Lung (tissue), 12 donors: ENCODE results near the gene PLEKHA4. TPM values are rescaled to one million over a fixed set of nuclear protein-coding genes. Genes with fewer than 3 reads are reported as not detected.
A peak's percentile ranks its signal among the peaks of the same experiment; 100 is the strongest.

Experiments used
- ATAC-seq: fragments of 200-7000 bp; cut with Tn5 transposase; one replicate; pipeline ENCODE4 v1.9.1; 2020; ENCODE audit warnings: moderate number of reproducible peaks; ENCODE audit not compliant: insufficient read depth, low FRiP score
- DNase-seq, 3 donors: peaks; one replicate each; pipeline ENCODE4 v3.0.0-alpha.2; 2013 to 2017
- H3K27ac ChIP-seq, 2 donors: one replicate each; pipeline ENCODE4 v1.5.1; 2013; ENCODE audit warnings: mild to moderate bottlenecking in 2 of 2, moderate library complexity in 2 of 2, control low read depth in 1 of 2, inconsistent platforms in 1 of 2, low read depth in 1 of 2, low read length in 1 of 2
- H3K27me3 ChIP-seq, 3 donors: one replicate each; pipeline ENCODE4 v1.5.1; 2013; ENCODE audit warnings: low read length in 2 of 3; ENCODE audit not compliant: control insufficient read depth in 3 of 3, insufficient read depth in 3 of 3
- H3K36me3 ChIP-seq, 4 donors: one replicate each; pipeline ENCODE4 v1.5.1; 2013; ENCODE audit warnings: low read length in 4 of 4, mild to moderate bottlenecking in 1 of 4, moderate library complexity in 1 of 4; ENCODE audit not compliant: control insufficient read depth in 4 of 4, insufficient read depth in 4 of 4
- H3K4me1 ChIP-seq, 5 donors: one replicate each; pipeline ENCODE4 v1.5.1; 2013; ENCODE audit warnings: low read length in 5 of 5, mild to moderate bottlenecking in 2 of 5, moderate library complexity in 1 of 5; ENCODE audit not compliant: control insufficient read depth in 5 of 5, insufficient read depth in 5 of 5
- H3K4me3 ChIP-seq: one replicate; pipeline ENCODE4 v1.5.1; 2013; ENCODE audit warnings: mild to moderate bottlenecking, control low read depth, moderate library complexity
- H3K9ac ChIP-seq, 2 donors: one replicate each; pipeline ENCODE4 v1.5.1; 2013; ENCODE audit warnings: low read length in 2 of 2, control low read depth in 1 of 2; ENCODE audit not compliant: insufficient read depth in 1 of 2
- H3K9me3 ChIP-seq, 4 donors: one replicate each; pipeline ENCODE4 v1.5.1; 2013; ENCODE audit warnings: low read length in 3 of 4, mild to moderate bottlenecking in 1 of 4, moderate library complexity in 1 of 4; ENCODE audit not compliant: control insufficient read depth in 4 of 4, insufficient read depth in 3 of 4
- WGBS, 2 donors: extraction: QIAGEN DNeasy Blood & Tissue Kit; methylation state at CpG; one replicate each; pipeline ENCODE4 v1.1.7; 2013; 5-methylcytosine and 5-hydroxymethylcytosine counted together
- polyA plus RNA-seq, 2 donors: library from polyadenylated mRNA; stranded (reverse); fragments of 200-250 nt; gene quantifications; one replicate each; pipeline ENCODE4 v1.2.1, GENCODE V29; 2013
- total RNA-seq, 2 donors: library from RNA; depleted of rRNA in 1 of 2; stranded (reverse); fragments of >200 nt in 1 of 2; gene quantifications; one replicate each; pipeline ENCODE4 v1.2.1, GENCODE V29; 2014 to 2021
- TF ChIP-seq, protein P1 (sequence below): IDR thresholded peaks from 2 replicates; pipeline ENCODE4 v1.5.1; 2012; ENCODE audit warnings: mild to moderate bottlenecking; ENCODE audit errors: control extremely low read depth, extremely low read depth
- donor health status: control.
- donor health status: control.
- donor health status: Bipolar disorder and iron deficiency.
- donor health status: healthy.
- donor health status: DM: yes; HTN: yes; CAD: no.

PLEKHA4 gene
- total and polyA plus RNA-seq, 4 donors: 8.4 to 57.7 (median 20.7) TPM

DNA sequence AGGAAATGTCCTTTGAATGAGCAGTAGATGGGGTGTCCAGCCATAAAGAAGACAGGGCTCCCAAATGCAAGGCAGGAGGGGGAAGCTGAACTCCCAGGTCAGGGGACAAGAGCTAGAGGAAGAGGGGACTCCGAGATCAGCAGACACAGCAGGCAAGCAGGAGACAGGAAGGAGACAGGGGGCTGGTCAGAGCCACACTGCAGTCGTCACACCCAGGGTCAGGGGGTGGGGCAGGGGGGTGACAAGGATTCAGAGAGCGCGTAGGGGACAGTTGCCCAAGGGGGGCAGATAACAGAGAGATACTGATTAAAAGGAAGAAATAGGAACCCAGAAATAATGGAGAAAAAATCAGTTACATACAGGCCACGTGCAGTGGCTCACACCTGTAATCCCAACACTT lies 35.4 kb downstream of the PLEKHA4 start:
- H3K9me3 ChIP-seq: no peaks in the 10 kb centered on the region
- TF ChIP-seq, protein P1, sequence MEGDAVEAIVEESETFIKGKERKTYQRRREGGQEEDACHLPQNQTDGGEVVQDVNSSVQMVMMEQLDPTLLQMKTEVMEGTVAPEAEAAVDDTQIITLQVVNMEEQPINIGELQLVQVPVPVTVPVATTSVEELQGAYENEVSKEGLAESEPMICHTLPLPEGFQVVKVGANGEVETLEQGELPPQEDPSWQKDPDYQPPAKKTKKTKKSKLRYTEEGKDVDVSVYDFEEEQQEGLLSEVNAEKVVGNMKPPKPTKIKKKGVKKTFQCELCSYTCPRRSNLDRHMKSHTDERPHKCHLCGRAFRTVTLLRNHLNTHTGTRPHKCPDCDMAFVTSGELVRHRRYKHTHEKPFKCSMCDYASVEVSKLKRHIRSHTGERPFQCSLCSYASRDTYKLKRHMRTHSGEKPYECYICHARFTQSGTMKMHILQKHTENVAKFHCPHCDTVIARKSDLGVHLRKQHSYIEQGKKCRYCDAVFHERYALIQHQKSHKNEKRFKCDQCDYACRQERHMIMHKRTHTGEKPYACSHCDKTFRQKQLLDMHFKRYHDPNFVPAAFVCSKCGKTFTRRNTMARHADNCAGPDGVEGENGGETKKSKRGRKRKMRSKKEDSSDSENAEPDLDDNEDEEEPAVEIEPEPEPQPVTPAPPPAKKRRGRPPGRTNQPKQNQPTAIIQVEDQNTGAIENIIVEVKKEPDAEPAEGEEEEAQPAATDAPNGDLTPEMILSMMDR: no peak
- peaks cover 0 to 12% (median 0%) of the 10 kb centered on the region in 4 donors for H3K36me3 ChIP-seq
- H3K4me1 ChIP-seq: peaks cover 0 to 18% (median 0%) of the 10 kb centered on the region in 5 donors
- WGBS, 2 donors: 66 to 76% methylated on average over 5 of the region's 5 CpGs
- ATAC-seq (no peak), DNase-seq (no peak)
- no peak overlapping the region for H3K27ac ChIP-seq
- H3K27me3 ChIP-seq: no peaks in the 10 kb centered on the region
- H3K9ac ChIP-seq: no peak overlapping the region
- no peak overlapping the region for H3K4me3 ChIP-seq

DNA sequence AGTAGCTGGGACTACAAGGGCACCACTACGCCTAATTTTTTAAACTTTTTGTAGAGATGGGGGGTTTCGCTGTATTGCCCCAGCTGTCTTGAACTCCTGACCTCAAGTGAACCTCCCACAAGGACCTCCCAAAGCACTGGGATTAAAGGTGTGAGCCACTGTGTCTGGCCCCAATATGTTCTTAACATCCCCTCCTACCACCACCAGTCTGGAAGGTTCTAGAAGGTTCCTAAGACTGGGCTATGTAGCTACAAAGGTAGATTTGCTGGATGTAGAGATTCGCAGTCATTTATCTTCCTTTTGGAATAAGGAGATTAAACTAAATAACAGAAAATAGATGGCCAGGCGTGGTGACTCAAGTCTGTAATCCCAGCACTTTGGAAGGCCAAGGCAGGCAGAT lies 37.5 kb downstream of the PLEKHA4 start:
- ATAC-seq (no peak), DNase-seq (no peak)
- H3K27ac ChIP-seq: no peak overlapping the region
- peaks cover 0 to 12% (median 0%) of the 10 kb centered on the region in 4 donors for H3K36me3 ChIP-seq
- H3K9me3 ChIP-seq: no peaks in the 10 kb centered on the region
- TF ChIP-seq, protein P1: no peak
- no peaks in the 10 kb centered on the region for H3K27me3 ChIP-seq
- peaks cover 0 to 4% (median 0%) of the 10 kb centered on the region in 5 donors for H3K4me1 ChIP-seq
- no peak overlapping the region for H3K9ac ChIP-seq
- 92 to 96% methylated on average over 4 of the region's 4 CpGs for WGBS, 2 donors
- no peak overlapping the region for H3K4me3 ChIP-seq

DNA sequence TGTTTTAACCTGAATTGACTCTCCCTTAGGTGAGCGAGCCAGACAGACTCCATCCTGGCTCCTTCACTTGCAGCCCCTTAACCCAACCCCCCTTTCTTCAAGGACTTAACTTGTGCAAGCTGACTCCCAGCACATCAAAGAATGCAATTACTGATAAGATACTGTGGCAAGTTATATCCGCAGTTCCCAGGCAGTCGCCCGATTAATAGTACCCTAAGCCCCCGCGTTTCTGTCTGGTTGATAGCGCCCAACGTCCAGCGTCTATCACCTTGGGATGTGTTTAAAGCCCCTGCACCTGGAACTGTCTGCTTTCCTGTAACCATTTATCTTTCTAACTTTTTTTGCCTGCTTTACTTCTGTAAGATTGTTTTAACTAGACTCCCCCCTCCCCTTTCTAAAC lies 38.3 kb downstream of the PLEKHA4 start:
- TF ChIP-seq, protein P1: no peak
- Histone ChIP-seq H3K36me3 (peaks cover 0 to 12% (median 0%) of the 10 kb centered on the region in 4 donors), H3K27ac (no peak overlapping the region), H3K4me3 (no peak overlapping the region), H3K9ac (no peak overlapping the region), H3K9me3 (no peaks in the 10 kb centered on the region), H3K27me3 (no peaks in the 10 kb centered on the region), H3K4me1 (no peaks in the 10 kb centered on the region)
- ATAC-seq: no peak
- 79 to 83% methylated on average over 9 of the region's 9 CpGs for WGBS, 2 donors
- DNase-seq: no peak

DNA sequence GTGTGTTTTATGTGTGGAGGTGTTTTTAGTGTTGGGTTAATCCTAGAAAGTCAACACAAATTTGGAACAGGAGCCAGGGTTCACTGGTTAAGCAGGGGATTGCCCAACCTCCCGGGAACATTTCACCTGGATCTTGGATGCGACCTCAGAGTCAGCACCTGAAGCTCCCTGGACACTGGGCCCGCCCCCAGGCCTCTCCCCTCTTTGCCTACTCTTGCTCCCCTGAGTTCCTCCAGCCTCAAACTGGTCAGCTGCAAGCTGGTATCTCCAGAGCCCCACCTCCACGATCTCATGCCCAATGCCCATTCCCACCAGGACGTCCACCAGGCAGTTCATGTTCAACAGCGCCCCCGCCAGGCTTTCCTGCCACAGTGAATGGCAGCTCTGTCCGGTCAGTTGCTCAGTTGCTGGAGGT lies 41.8 kb downstream of the PLEKHA4 start:
- no peaks in the 10 kb centered on the region for H3K4me1 ChIP-seq
- ATAC-seq: peak; percentile 19
- DNase-seq: no peak
- H3K36me3 ChIP-seq: peaks cover 0 to 12% (median 5%) of the 10 kb centered on the region in 4 donors
- H3K9me3 ChIP-seq: peaks cover 0 to 3% (median 1%) of the 10 kb centered on the region in 4 donors
- H3K27ac ChIP-seq: no peak overlapping the region
- no peak overlapping the region for H3K4me3 ChIP-seq
- TF ChIP-seq, protein P1: no peak
- 76 to 87% methylated on average over 8 of the region's 8 CpGs for WGBS, 2 donors
- no peak overlapping the region for H3K9ac ChIP-seq
- no peaks in the 10 kb centered on the region for H3K27me3 ChIP-seq
